ENCODE results near the gene ZNF438.

ZNF438 gene

GRCh38 chr10:30822693-30823465 is 208.8 kb downstream of the ZNF438 start:
- DNase-seq (ENCODE audit: low read depth), result no peak

DNA sequence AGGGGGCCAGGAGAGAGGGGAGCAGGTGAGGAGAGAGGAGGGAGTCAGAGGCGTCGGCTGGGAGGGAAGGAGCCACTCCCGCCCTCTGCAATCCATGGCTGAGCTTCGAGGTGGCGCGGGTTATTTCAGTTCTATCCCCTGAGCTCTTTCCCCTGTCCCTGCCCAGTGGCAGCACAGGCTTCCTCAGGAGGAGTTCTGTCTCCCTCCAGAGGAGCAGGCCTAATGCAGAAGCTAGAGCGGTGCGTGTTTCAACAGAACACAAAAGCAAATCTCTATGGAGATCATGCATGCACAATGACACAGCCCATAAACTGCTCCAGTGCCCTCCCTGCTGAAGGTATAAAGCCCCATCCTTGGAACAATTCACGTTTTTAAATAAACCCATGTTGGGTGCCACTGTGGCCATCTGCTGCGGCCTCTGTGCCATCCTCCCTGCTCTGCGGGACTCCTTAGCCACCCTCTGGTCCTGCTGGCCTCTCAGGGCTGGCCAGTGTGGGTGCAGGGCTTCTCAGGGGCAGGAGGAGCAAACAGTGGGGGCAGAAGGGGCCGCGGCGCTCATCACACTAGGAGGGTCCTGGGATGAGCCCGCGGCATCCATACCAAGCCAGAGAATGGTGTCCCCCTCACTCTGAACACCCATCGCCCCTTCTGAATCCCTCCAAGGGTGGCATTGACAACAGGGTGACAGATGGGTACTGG is 209.5 kb downstream of the ZNF438 start:
- no peak for DNase-seq (ENCODE audit: low read depth)

- no peak for DNase-seq (ENCODE audit: low read depth)
Observed at GRCh38 chr10:30821261-30821993, 210.2 kb downstream of the ZNF438 start.

DNA sequence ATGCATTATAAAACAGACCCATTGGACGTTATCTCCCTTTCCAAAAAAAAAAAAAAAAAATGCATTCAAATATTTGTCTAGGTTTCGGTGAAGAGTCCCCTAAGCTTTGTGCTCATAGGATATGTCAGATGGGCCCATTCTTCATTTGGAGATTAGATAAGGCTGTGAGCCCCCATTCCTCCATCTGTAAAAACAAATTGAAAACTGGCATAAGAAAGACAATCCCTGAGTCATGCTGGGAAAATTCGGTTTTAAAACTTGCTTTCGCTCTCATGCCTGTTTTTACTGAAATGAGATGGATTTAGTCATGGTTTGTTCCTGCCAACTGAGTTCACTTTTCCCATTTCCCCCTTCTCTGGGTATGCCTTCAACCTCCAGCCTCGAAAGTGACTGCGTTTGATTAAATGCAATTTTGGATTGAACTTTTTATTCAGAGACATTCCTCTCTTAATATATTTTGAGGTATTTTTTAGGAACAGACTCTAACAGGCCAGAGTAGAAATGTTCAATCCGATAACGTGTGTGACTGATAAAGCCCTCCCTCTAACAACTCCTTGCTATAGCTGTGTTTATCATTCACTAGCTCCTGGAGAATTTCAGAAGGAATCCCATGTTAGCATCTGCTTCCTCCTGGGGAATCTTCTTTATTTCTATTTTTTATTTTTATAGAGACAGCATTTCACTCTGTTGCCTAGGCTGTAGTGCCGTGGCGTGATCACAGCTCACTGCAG is 211.2 kb downstream of the ZNF438 start:
- DNase-seq (ENCODE audit: low read depth), result no peak

GRCh38 chr10:30819341-30820181 is 212.1 kb downstream of the ZNF438 start:
- DNase-seq (ENCODE audit: low read depth), result no peak

- no peak for DNase-seq (ENCODE audit: low read depth)
Observed at GRCh38 chr10:30818854-30819253, 212.8 kb downstream of the ZNF438 start.

DNA sequence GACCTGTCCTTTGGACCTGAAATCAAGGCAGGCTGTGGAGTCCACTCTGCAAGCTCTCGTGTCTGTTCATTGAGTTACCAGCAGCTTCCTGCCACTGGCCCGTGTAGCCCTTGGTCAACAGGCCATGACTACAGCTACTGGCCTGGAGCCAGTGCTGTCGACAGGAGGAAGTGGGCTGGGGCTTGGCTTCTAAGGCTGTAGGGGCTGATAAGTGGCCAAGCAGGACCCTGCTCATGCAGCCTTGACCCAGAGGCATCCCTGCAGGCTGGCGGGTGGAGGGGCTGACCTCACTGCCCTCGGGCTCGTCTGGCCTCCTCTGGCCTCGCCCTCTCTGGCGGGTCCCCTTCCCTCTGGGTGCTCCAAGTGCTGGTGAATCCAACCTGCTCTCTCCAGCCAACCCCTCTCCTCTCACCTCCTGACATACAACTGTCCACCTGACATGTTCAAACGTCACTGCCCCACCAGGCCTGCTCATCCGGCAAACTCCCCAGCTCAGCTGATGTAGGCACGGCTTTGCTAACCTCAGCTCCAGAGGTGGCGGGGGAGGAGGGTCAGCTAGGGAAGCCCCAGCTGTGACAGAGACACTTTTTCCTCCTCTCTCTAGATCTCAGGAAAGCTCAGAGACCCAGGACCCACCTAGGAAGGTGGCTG is 213.5 kb downstream of the ZNF438 start:
- no peak for DNase-seq (ENCODE audit: low read depth)

- no peak for DNase-seq (ENCODE audit: low read depth)
Observed at GRCh38 chr10:30817541-30817940, 214.1 kb downstream of the ZNF438 start.

- no peak for DNase-seq (ENCODE audit: low read depth)
Observed at GRCh38 chr10:30816820-30817171, 214.9 kb downstream of the ZNF438 start.

DNA sequence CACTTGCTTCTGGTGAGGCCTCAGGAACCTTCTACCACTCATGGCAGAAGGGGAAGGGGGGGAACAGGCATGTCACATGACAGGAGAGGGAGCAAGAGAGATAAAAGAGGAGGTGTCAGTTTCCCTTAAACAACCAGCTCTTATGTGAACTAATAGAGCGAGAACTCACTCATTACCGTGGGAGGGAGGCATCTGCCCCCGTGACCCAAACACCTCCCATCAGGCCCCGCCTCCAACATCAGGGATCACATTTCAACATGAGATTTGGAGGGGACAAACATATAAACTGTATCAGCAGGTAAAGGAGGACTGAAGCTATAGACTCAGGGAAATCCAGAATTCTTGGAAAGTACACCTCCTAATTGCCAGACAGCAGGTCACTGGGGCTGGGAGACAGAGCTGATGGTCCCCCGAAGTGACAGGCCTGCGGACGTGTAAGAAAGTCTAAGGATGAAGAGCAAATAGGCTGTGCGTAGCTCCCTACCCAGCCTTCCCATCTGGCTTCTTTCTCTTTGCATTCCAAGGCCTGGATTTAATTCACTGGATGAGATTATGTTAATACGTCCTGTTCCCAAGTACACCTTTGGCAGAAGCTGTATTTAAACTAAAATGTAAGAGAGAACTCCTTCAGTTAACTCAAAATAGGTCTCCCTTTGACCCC is 215.4 kb downstream of the ZNF438 start:
- no peak for DNase-seq (ENCODE audit: low read depth)

GRCh38 chr10:30813872-30814481 is 217.7 kb downstream of the ZNF438 start:
- no peak for DNase-seq (ENCODE audit: low read depth)

- no peak for DNase-seq (ENCODE audit: low read depth)
Observed at GRCh38 chr10:30812018-30812851, 219.4 kb downstream of the ZNF438 start.

- DNase-seq (ENCODE audit: low read depth), result no peak
Observed at GRCh38 chr10:30811276-30812017, 220.2 kb downstream of the ZNF438 start.

DNA sequence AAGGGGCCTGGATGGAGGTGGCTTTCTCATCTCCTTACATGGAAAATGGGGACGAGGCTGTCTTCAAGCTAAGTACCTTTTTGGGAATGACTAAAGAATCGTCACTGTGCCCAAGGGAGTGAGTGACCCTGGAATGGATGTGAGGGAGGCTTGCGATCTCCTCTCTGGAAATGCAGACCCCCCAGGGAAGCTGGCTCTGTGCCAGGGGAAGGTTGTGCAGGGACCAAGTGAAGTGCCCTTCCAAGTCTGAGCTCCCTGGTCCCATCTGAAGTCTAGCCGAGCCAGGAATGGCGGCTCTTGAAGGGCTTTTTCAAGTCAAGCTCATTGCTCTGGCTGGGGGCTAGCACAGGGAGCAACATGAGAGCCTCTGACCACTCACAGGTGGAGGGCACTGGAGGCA is 221.2 kb downstream of the ZNF438 start:
- no peak for DNase-seq (ENCODE audit: low read depth)

DNA sequence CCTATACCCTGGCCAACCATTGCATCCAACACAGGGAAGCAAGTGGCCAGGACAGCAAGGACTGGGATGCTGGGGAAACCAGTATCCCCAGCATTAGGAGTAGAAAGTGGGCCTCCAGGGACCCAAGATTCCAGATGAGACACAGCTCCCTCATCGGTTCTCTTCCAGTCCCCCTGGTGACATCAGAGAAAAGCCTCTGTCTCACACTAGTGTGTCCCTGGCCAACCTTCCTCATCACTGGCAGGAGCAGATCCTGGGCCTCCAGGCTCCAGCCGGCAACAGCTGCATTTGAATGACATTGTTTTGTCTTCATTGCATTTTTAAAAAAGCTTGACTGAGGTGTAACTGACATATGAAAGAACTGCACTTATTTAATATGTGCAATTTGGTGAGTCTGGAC is 224.8 kb downstream of the ZNF438 start:
- DNase-seq (ENCODE audit: low read depth), result no peak

DNA sequence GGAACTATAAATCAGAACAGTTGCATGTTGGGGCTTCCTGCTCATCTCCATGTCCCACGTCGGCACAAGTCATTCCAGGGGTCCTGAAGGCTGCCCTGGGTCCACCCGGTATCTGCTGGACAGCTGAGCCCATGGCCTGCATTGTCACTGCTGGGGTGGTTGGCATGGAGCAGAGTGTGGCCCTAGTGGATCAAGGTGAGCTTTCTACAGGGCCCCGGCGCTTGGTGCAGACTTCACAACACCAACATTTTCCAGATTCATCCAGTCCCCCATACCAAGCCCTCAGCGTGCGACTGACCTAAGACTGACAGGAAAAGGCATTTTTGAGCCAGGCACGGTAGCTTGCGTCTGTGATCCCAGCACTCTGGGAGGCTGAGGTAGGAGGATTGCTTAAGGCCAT is 226.6 kb downstream of the ZNF438 start:
- DNase-seq (ENCODE audit: low read depth), result no peak

GRCh38 chr10:30804478-30805055 is 227.1 kb downstream of the ZNF438 start:
- DNase-seq (ENCODE audit: low read depth), result no peak

- no peak for DNase-seq (ENCODE audit: low read depth)
Observed at GRCh38 chr10:30803892-30804322, 227.8 kb downstream of the ZNF438 start.
